ENCODE data around the gene ZNF621.
A peak's percentile ranks its signal among the peaks of the same experiment; 100 is the strongest.

Gene ZNF621

DNA sequence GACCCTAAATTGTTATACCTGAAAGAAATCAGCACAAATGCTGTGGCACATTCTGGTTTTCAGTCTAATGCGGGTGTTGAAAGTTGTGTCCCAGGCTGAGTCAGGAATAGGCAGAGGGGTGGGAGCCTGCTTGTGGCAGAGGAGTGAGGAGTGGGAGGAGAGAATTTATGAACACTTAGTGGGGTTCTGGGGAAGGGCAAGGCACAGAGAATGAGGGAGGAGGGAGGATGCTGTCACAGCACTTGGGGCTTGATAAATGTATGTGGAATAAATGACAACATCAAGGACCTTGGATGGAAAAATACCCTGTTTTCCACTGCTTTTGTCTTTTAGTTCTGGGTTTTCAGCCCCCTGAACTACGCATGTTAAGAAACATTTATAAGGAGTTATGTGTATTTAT, 49.3 kb downstream of the ZNF621 start:
- TF ChIP-seq CTCF (IDR thresholded peaks at IDR 0.05; ENCODE audit: extremely low read depth, missing control alignments): no peak
- DNase-seq (ENCODE audit: low spot score): no peak

DNA sequence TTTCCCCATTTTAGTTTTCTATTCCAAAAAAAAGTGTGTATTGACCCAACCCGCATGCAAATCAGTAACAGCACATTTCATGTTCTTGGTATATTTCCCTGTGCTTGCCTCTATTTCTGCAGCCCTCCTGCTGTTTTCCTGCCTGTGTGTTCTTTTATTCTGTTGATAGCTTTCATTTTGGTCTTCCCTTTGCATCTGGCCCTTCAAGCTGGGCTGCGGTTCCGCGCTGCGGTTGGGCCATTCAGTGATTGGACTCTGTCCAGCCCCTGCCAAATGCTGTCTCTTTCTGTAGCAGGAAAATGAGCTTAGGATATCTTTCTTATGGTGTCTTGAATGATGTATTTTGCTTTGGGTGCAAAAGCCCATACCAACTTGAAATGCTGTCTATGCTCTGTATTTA, 49.9 kb downstream of the ZNF621 start:
- TF ChIP-seq CTCF (IDR thresholded peaks at IDR 0.05; ENCODE audit: extremely low read depth, missing control alignments): no peak
- DNase-seq (ENCODE audit: low spot score): no peak

DNA sequence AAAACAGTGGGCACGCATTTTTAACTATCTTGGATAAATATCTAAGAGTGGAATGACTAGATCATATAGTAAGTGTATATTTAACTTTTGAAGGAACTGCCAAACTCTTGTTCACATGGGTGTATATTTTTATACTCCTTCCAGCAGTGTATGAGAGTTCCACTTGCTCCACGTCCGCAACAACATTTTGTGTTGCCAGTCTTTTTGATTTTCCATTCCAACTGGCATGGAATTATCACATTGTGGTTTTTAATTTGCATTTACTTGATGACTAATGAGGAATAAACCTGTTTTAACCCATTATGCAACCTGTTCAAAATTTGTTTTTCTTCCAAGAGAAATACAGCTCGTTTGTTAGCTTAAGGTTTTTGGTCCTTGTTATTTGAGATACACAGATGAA, 51.6 kb downstream of the ZNF621 start:
- no peak for DNase-seq (ENCODE audit: low spot score)
- TF ChIP-seq CTCF (IDR thresholded peaks at IDR 0.05; ENCODE audit: extremely low read depth, missing control alignments): no peak

GRCh38 chr3:40580494-40581091, 55.8 kb downstream of the ZNF621 start:
- DNase-seq (ENCODE audit: low spot score): peak; percentile 67
- peak; percentile 93 for TF ChIP-seq CTCF (IDR thresholded peaks at IDR 0.05; ENCODE audit: extremely low read depth, missing control alignments)

DNA sequence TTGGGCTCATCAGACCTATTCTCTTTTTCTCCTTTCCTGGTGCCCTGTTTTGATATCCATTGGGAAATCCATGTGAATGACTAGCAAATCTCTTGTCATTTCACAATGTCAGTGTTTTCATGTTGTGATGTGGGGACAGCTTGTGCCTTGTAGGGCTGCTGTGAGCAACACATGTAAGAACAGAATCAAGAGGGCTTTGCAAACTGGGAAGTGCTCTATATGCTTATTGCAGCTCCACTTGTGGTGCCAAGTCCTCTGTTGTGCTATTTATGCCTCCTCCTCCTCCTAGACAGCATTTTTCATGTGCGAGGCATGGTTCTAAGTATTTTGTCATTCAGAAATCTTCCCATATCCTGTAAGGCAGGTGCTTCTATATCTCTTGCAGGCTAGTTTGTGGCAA, 56.4 kb downstream of the ZNF621 start:
- no peak for DNase-seq (ENCODE audit: low spot score)
- no peak for TF ChIP-seq CTCF (IDR thresholded peaks at IDR 0.05; ENCODE audit: extremely low read depth, missing control alignments)

DNA sequence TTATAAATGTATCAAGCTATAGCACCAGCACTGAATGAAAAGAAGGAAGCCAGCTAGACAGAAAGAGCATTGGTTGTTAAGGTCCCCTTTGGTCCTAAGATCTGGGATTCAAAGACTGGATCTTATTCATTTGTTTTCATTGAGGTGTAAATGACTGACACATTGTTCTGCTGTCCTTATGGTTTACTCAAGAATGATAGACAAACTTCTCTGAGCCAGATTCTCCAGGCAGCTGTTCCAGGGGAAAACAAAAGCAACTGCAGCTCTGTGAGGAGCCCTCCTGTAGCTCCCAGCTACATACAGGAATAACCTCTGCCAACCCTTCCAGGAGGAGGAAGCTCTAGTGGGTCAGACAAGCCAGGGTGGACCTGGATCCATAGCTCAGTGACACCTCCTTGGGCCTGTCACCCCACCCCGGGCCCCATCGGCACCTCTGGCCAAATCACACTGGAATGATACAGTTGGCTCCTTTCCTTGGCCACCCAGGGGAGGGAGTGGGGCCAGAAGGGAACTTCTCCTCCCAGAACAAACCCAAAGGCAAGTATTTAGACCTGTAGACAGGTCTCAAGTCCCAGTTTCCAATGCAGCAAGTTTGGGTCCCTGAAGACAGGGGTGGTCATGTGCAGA, 57.8 kb downstream of the ZNF621 start:
- DNase-seq (ENCODE audit: low spot score): no peak
- TF ChIP-seq CTCF (IDR thresholded peaks at IDR 0.05; ENCODE audit: extremely low read depth, missing control alignments): no peak

DNA sequence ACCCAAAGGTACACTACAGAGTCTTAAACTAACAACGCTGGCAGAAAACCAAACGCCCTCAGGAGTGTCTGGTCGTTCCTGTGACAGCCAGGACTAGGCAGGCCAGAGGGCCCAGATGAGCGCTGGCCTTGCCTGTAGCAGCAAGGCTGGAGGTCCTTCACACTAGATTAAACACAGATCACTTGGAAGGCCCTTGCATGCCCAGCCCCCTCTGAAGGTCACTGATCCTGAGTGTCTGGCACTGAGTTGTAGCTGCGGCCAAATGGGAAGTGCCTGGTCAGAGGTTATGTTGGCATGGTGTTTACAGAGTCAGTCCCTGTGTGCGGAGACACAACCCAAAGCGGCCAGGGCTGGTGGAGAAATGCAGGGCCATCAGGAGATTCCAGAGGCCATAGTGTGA, 58.9 kb downstream of the ZNF621 start:
- no peak for TF ChIP-seq CTCF (IDR thresholded peaks at IDR 0.05; ENCODE audit: extremely low read depth, missing control alignments)
- DNase-seq (ENCODE audit: low spot score): no peak

Data from GM20000 (cell line).